ENCODE data around the gene MAOB. TPM values are rescaled to one million over a fixed set of nuclear protein-coding genes. Genes with fewer than 3 reads are reported as not detected.
"Not testable (repeated sequence)": the region's sequence is repeated elsewhere in the genome, so short reads cannot be mapped to it uniquely, and the experiment has no call there.

Gene MAOB
- 10 to 100 TPM; 23.2 to 65.4 (median 32.1) TPM for total RNA-seq
- 1 to 10 TPM; 5.2 to 7.8 (median 5.5) TPM for polyA plus RNA-seq

GRCh38 chrX:43882294-43882681, at the start of gene MAOB:
MAOB (minus strand) TSS chrX:43882450; CDS start chrX:43882299, 151 bp downstream.
- 0 to 2% methylated on average over 36 of the region's 36 CpGs for WGBS, 2 donors
- intact Hi-C loops (cut with DNase I), result no loop called here

GRCh38 chrX:43922032-43922431, 39.8 kb upstream of the MAOB start:
- DNase-seq; H3K27me3 ChIP-seq; H3K4me1 ChIP-seq; H3K27ac ChIP-seq; H3K4me3 ChIP-seq; H3K9me3 ChIP-seq; H3K36me3 ChIP-seq; intact Hi-C loops (cut with DNase I): not testable (repeated sequence)
- WGBS, 2 donors, result 73 to 92% methylated on average over 3 of the region's 3 CpGs

More at GRCh38 chrX:43882294-43882681, at the start of gene MAOB:
- Histone ChIP-seq H3K27me3 (peaks cover 0 to 3% (median 0%) of the 10 kb centered on the region in 3 donors), H3K9me3 (no peaks in the 10 kb centered on the region), H3K36me3 (no peaks in the 10 kb centered on the region), H3K4me3 (peak within 1 kb of the TSS; percentile 39 to 57 (median 54)), H3K4me1 (peaks cover 0 to 5% (median 0%) of the 10 kb centered on the region in 4 donors), H3K27ac (peak within 1 kb of the TSS; percentile 66 to 78 (median 74))
- TF ChIP-seq CTCF (IDR thresholded peaks at IDR 0.05), result no peak
- no peak for TF ChIP-seq POLR2A (IDR thresholded peaks at IDR 0.05)
- no peak for TF ChIP-seq EP300 (IDR thresholded peaks at IDR 0.05)
- peak in 2 of 4 donors; percentile 19 to 37 for TF ChIP-seq POLR2AphosphoS5 (IDR thresholded peaks at IDR 0.05)
- DNase-seq, result peak; percentile 72

- DNase-seq; intact Hi-C loops (cut with DNase I); H3K4me1 ChIP-seq; H3K27ac ChIP-seq; H3K4me3 ChIP-seq; H3K9me3 ChIP-seq; H3K27me3 ChIP-seq; H3K36me3 ChIP-seq: not testable (repeated sequence)
- 94 to 97% methylated on average over 8 of the region's 8 CpGs for WGBS, 2 donors
Measured at GRCh38 chrX:43910772-43911171, 28.5 kb upstream of the MAOB start.

- no peak for TF ChIP-seq EP300 (IDR thresholded peaks at IDR 0.05)
- TF ChIP-seq POLR2AphosphoS5 (IDR thresholded peaks at IDR 0.05), result no peak
- no peak for TF ChIP-seq POLR2A (IDR thresholded peaks at IDR 0.05)
- TF ChIP-seq CTCF (IDR thresholded peaks at IDR 0.05), result no peak
- DNase-seq, result no peak
- Histone ChIP-seq H3K36me3 (no peaks in the 10 kb centered on the region), H3K4me3 (no peak overlapping the region), H3K4me1 (no peaks in the 10 kb centered on the region), H3K27me3 (no peaks in the 10 kb centered on the region), H3K9me3 (no peaks in the 10 kb centered on the region), H3K27ac (no peak overlapping the region)
- intact Hi-C loops (cut with DNase I), result no loop called here
- 78 to 85% methylated on average over 1 of the region's 1 CpG for WGBS, 2 donors
Measured at GRCh38 chrX:43910012-43910411, 27.8 kb upstream of the MAOB start.

- H3K27me3 ChIP-seq, result no peaks in the 10 kb centered on the region
- H3K4me1 ChIP-seq, result no peaks in the 10 kb centered on the region
- WGBS, 2 donors, result 26 to 78% methylated on average over 1 of the region's 1 CpG
- H3K4me3 ChIP-seq, result no peak overlapping the region
- no peak overlapping the region for H3K27ac ChIP-seq
- no peaks in the 10 kb centered on the region for H3K9me3 ChIP-seq
- no peaks in the 10 kb centered on the region for H3K36me3 ChIP-seq
- TF ChIP-seq CTCF (IDR thresholded peaks at IDR 0.05), result no peak
- no peak for TF ChIP-seq POLR2A (IDR thresholded peaks at IDR 0.05)
- TF ChIP-seq POLR2AphosphoS5 (IDR thresholded peaks at IDR 0.05), result no peak
- TF ChIP-seq EP300 (IDR thresholded peaks at IDR 0.05), result no peak
- intact Hi-C loops (cut with DNase I), result no loop called here
- no peak for DNase-seq
Measured at GRCh38 chrX:43909141-43909540, 26.9 kb upstream of the MAOB start.
